Measurements from ENCODE around the gene SEMA6D. TPM values are rescaled to one million over a fixed set of nuclear protein-coding genes. Genes with fewer than 3 reads are reported as not detected.

The SEMA6D gene
- total RNA-seq, 1 experiment from 2014 or later: 0.03 TPM

- no peaks in the 10 kb centered on the region for H3K36me3 ChIP-seq (ENCODE audit: control insufficient read depth, insufficient read depth, low read length)
- BruUV-seq (replicated peaks): no TSS peak
- in situ Hi-C loops (cut with HindIII; ENCODE audit: low pct_unique_long_range_greater_than_20kb, low sequenced_read_pairs) (no loop called here), intact Hi-C loops (cut with micrococcal nuclease; ENCODE audit: unreplicated experiment) (loop anchor here (10.0 kb wide), 1 partner anchor 266 kb away; no protein-coding TSS in a partner anchor)
- ChIA-PET CTCF (interaction anchor here (0.6 kb wide), 1 partner anchor 66 kb away, joined by 3 read pairs; no protein-coding TSS in a partner anchor), POLR2A (no interaction called here)
- DNase-seq (ENCODE audit: low read depth, low spot score) (no peak), ATAC-seq (0 out of 2 replicates have a peak, but pooled peaks have one; percentile 32)
- H3K27ac ChIP-seq (ENCODE audit: low read length): no peak overlapping the region
- no peaks in the 10 kb centered on the region for H3K9me3 ChIP-seq (ENCODE audit: control insufficient read depth, insufficient read depth, low read depth, low read length)
- no peak for TF ChIP-seq SIN3A (IDR thresholded peaks at IDR 0.05; ENCODE audit: borderline replicate concordance, insufficient read depth, low read depth, low read length)
- no peak for TF ChIP-seq TCF7L2 (IDR thresholded peaks at IDR 0.05; ENCODE audit: low read depth, low read length)
- TF ChIP-seq REST (IDR thresholded peaks at IDR 0.05; ENCODE audit: insufficient read depth in 1 of 2, low read depth in 2 of 2, low read length in 1 of 2): no peak
- H3K4me3 ChIP-seq (ENCODE audit: low read depth in 2 of 2, low read length in 2 of 2): peak overlapping the region; percentile 34 to 40
- H3K4me1 ChIP-seq (ENCODE audit: control insufficient read depth, insufficient read depth, low read length): no peaks in the 10 kb centered on the region
- H3K27me3 ChIP-seq (ENCODE audit: control insufficient read depth, insufficient read depth, low read length): peaks cover 23% of the 10 kb centered on the region
Measured at GRCh38 chr15:47718497-47719437, 1.5 kb downstream of the SEMA6D start.

GRCh38 chr15:47719730-47720129, 2.4 kb downstream of the SEMA6D start:
- Histone ChIP-seq H3K27ac (ENCODE audit: low read length) (no peak overlapping the region), H3K4me3 (ENCODE audit: low read depth in 2 of 2, low read length in 2 of 2) (no peak overlapping the region), H3K9me3 (ENCODE audit: control insufficient read depth, insufficient read depth, low read depth, low read length) (no peaks in the 10 kb centered on the region), H3K4me1 (ENCODE audit: control insufficient read depth, insufficient read depth, low read length) (no peaks in the 10 kb centered on the region), H3K27me3 (ENCODE audit: control insufficient read depth, insufficient read depth, low read length) (peaks cover 20% of the 10 kb centered on the region), H3K36me3 (ENCODE audit: control insufficient read depth, insufficient read depth, low read length) (no peaks in the 10 kb centered on the region)
- CTCF ChIA-PET: no interaction called here
- POLR2A ChIA-PET: no interaction called here
- intact Hi-C loops (cut with micrococcal nuclease; ENCODE audit: unreplicated experiment): loop anchor here (10.0 kb wide), 1 partner anchor 265 kb away; no protein-coding TSS in a partner anchor
- no peak for TF ChIP-seq TCF7L2 (IDR thresholded peaks at IDR 0.05; ENCODE audit: low read depth, low read length)
- TF ChIP-seq REST (IDR thresholded peaks at IDR 0.05; ENCODE audit: insufficient read depth in 1 of 2, low read depth in 2 of 2, low read length in 1 of 2): no peak
- TF ChIP-seq CTCF (IDR thresholded peaks at IDR 0.05): no peak
- no peak for TF ChIP-seq POLR2AphosphoS5 (IDR thresholded peaks at IDR 0.05; ENCODE audit: low read depth, low read length)
- no peak for TF ChIP-seq SIN3A (IDR thresholded peaks at IDR 0.05; ENCODE audit: borderline replicate concordance, insufficient read depth, low read depth, low read length)
- ATAC-seq: no peak
- in situ Hi-C loops (cut with HindIII; ENCODE audit: low pct_unique_long_range_greater_than_20kb, low sequenced_read_pairs): no loop called here
- BruUV-seq (replicated peaks): no TSS peak
- DNase-seq (ENCODE audit: low read depth, low spot score): no peak

All from Panc1 (cell line).